GM12878 (cell line): ENCODE results near the gene NECAB3. TPM values are rescaled to one million over a fixed set of nuclear protein-coding genes. Genes with fewer than 3 reads are reported as not detected.

Source experiments
- ASH2L ChIP-seq: fragments of 300-600, 200-600 bp; sonication (generic); IDR thresholded peaks from 2 replicates; pipeline ENCODE4 v1.6.1; 2017; ENCODE audit warnings: low read depth, mild to moderate bottlenecking, borderline replicate concordance
- ATF3 ChIP-seq: IDR thresholded peaks from 2 replicates; pipeline ENCODE4 v1.6.1; 2011; ENCODE audit warnings: low read depth, mild to moderate bottlenecking, low read length, moderate library complexity, borderline replicate concordance; ENCODE audit errors: extremely low read depth
- BCLAF1 ChIP-seq: fragments of 450-650 bp; IDR thresholded peaks from 2 replicates; pipeline ENCODE4 v1.6.1; 2017; ENCODE audit warnings: antibody characterized with exemption, mild to moderate bottlenecking, moderate library complexity
- CEBPZ ChIP-seq: fragments of 150-350 bp; IDR thresholded peaks from 2 replicates; pipeline ENCODE4 v1.6.1; 2016; ENCODE audit warnings: low read depth, low read length
- IKZF2 ChIP-seq, 2 experiments: fragments of 450-650 bp; IDR thresholded peaks; 2 replicates each; pipeline ENCODE4 v1.6.1; 2017; ENCODE audit warnings: mild to moderate bottlenecking in 2 of 2, moderate library complexity in 2 of 2
- MTA2 ChIP-seq: fragments of 450-650 bp; IDR thresholded peaks from 2 replicates; pipeline ENCODE4 v1.6.1; 2016; ENCODE audit warnings: low read depth, mild to moderate bottlenecking, moderate library complexity
- MTA3 ChIP-seq: IDR thresholded peaks from 2 replicates; pipeline ENCODE4 v1.6.1; 2012; ENCODE audit warnings: low read length, inconsistent platforms, borderline replicate concordance
- PBX3 ChIP-seq: IDR thresholded peaks from 2 replicates; pipeline ENCODE4 v1.6.1; 2011; ENCODE audit warnings: mild to moderate bottlenecking, low read depth, low read length, moderate library complexity; ENCODE audit not compliant: insufficient replicate concordance
- PML ChIP-seq: IDR thresholded peaks from 2 replicates; pipeline ENCODE4 v1.6.1; 2012; ENCODE audit warnings: low read length, inconsistent platforms
- RFX5 ChIP-seq: IDR thresholded peaks from 2 replicates; pipeline ENCODE4 v1.6.1; 2011; ENCODE audit warnings: low read depth, low read length, improper control_type of control experiment
- RUNX3 ChIP-seq: IDR thresholded peaks from 2 replicates; pipeline ENCODE4 v1.6.1; 2012; ENCODE audit warnings: low read length, inconsistent platforms
- SIX5 ChIP-seq: IDR thresholded peaks from 2 replicates; pipeline ENCODE4 v1.6.1; 2011; ENCODE audit warnings: mild to moderate bottlenecking, low read depth, low read length, moderate library complexity; ENCODE audit not compliant: severe bottlenecking
- SMAD5 ChIP-seq: IDR thresholded peaks from 2 replicates; pipeline ENCODE4 v1.6.1; 2016; ENCODE audit warnings: antibody characterized with exemption, low read depth
- STAT1 ChIP-seq: fragments of 450-650 bp; conservative IDR thresholded peaks from 2 replicates; pipeline ENCODE4 v1.6.1; 2014; ENCODE audit warnings: antibody characterized with exemption, mild to moderate bottlenecking
- SUZ12 ChIP-seq: fragments of 200-600 bp; sonication (generic); IDR thresholded peaks from one replicate; pipeline ENCODE4 v1.6.1; 2018; ENCODE audit warnings: antibody characterized with exemption, mild to moderate bottlenecking; ENCODE audit not compliant: unreplicated experiment
- TAF1 ChIP-seq: IDR thresholded peaks from 2 replicates; pipeline ENCODE4 v1.6.1; 2011; ENCODE audit warnings: mild to moderate bottlenecking, low read depth, low read length, borderline replicate concordance
- TBL1XR1 ChIP-seq: IDR thresholded peaks from 2 replicates; pipeline ENCODE4 v1.6.1; 2012; ENCODE audit warnings: low read depth, low read length, improper control_type of control experiment
- WRNIP1 ChIP-seq: IDR thresholded peaks from 2 replicates; pipeline ENCODE4 v1.6.1; 2011; ENCODE audit warnings: low read depth, low read length, improper control_type of control experiment, borderline replicate concordance
- ZBTB33 ChIP-seq: fragments of 450-650 bp; IDR thresholded peaks from 2 replicates; pipeline ENCODE4 v1.6.1; 2017; ENCODE audit warnings: mild to moderate bottlenecking
- ZNF24 ChIP-seq: fragments of 450-650 bp; IDR thresholded peaks from 2 replicates; pipeline ENCODE4 v1.6.1; 2017; ENCODE audit warnings: antibody characterized with exemption, mild to moderate bottlenecking
- ZNF384 ChIP-seq: IDR thresholded peaks from 2 replicates; pipeline ENCODE4 v1.6.1; 2012; ENCODE audit warnings: low read depth, mild to moderate bottlenecking, low read length, improper control_type of control experiment, borderline replicate concordance
- polyA plus RNA-seq, 11 experiments: library from polyadenylated mRNA; depleted of rRNA in 4 of 11; unstranded in 6 of 11; stranded (reverse) in 5 of 11; fragments of >200 nt; fragmentation: Nextera tagmentation in 4 of 11; fragmentation: Illumina TruSeq in 1 of 11; extraction: Ambion mirVana in 4 of 11; extraction: Trizol in 1 of 11; gene quantifications; 1 replicate in 1 of 11; 2 replicates in 10 of 11; pipeline versions ENCODE4 v1.2.1 to v1.2.3, GENCODE V29; 2011 to 2016; ENCODE audit warnings: inconsistent platforms in 2 of 11, missing spikeins in 2 of 11, low read depth in 1 of 11
- total RNA-seq, 4 experiments: library from RNA; depleted of rRNA in 3 of 4; stranded (reverse); fragments of >200 nt in 3 of 4; fragmentation: Illumina TruSeq in 1 of 4; extraction: Trizol in 1 of 4; gene quantifications; 2 replicates each; pipeline versions ENCODE4 v1.2.1 to v1.2.3, GENCODE V29; 2013 to 2021

NECAB3 gene
- total and polyA plus RNA-seq, 10 of the 15 experiments (the other 5 are each of a cell fraction or from before 2014, with no cell fraction given) = 0.21 to 17.0 (median 7.2) TPM

GRCh38 chr20:33719989-33720709 lies 45.9 kb upstream of the NECAB3 start, which contains the start of gene PXMP4 (continued):
- no peak for TF ChIP-seq BCLAF1
- no peak for TF ChIP-seq IKZF2 (IDR thresholded peaks at IDR 0.05)
- TF ChIP-seq PBX3 = peak; percentile 98
- TF ChIP-seq RUNX3 = peak; percentile 58
- TF ChIP-seq ZNF384 = no peak
- no peak for TF ChIP-seq ATF3
- peak; percentile 85 for TF ChIP-seq CEBPZ
- TF ChIP-seq MTA2 = peak; percentile 42
- no peak for TF ChIP-seq PML
- 0 out of 2 replicates have a peak, but pooled peaks have one; percentile 48 for TF ChIP-seq TAF1
- TF ChIP-seq ASH2L = no peak
- TF ChIP-seq MTA3 = no peak
- TF ChIP-seq TBL1XR1 = peak; percentile 64; the same call in 1 of the 2 replicates
- TF ChIP-seq ZBTB33 = peak; percentile 31; the same call in 1 of the 2 replicates
- TF ChIP-seq WRNIP1 = no peak
- no peak for TF ChIP-seq SIX5
- no peak for TF ChIP-seq SUZ12
- no peak for TF ChIP-seq STAT1
- TF ChIP-seq SMAD5 = no peak
- no peak for TF ChIP-seq ZNF24
- peak; percentile 79 for TF ChIP-seq RFX5
